HEK293 (cell line): ENCODE measurements around the gene RELT.

Experiments
- CTCF ChIA-PET: fragments of 350-600 bp; formaldehyde crosslinking; extraction: SDS; loops from one replicate; lab custom pipeline; 2021; ENCODE audit warnings: antibody characterized with exemption; lab: Yijun Ruan, JAX
- POLR2A ChIA-PET: fragments of 300-600 bp; formaldehyde crosslinking; extraction: SDS; loops from one replicate; lab custom pipeline; 2020; ENCODE audit warnings: antibody characterized with exemption, inconsistent platforms; lab: Yijun Ruan, JAX
- H3K27ac ChIP-seq: fragments of 200-500 bp; sonication (Bioruptor generic); 2 replicates; pipeline ENCODE4 v1.5.1; 2014; ENCODE audit warnings: low read depth, low read length, control low read depth, inconsistent platforms; ENCODE audit errors: extremely low read depth
- H3K36me3 ChIP-seq, 2 experiments: fragments of 200-500 bp in 1 of 2; sonication (Bioruptor generic) in 1 of 2; 1 replicate in 1 of 2; 2 replicates in 1 of 2; pipeline ENCODE4 v1.5.1; 2014 to 2017; ENCODE audit warnings: inconsistent platforms in 2 of 2, low read length in 2 of 2; ENCODE audit not compliant: control insufficient read depth in 2 of 2, insufficient read depth in 1 of 2
- H3K4me1 ChIP-seq: fragments of 200-500 bp; sonication (Bioruptor generic); 2 replicates; pipeline ENCODE4 v1.5.1; 2014; ENCODE audit warnings: mild to moderate bottlenecking, low read length, inconsistent platforms; ENCODE audit not compliant: control insufficient read depth, insufficient read depth
- H3K4me3 ChIP-seq: 2 replicates; pipeline ENCODE4 v1.5.1; 2011; ENCODE audit warnings: low read depth, mild to moderate bottlenecking, control low read depth, low read length, moderate library complexity
- H3K9me3 ChIP-seq: fragments of 200-500 bp; sonication (Bioruptor generic); 2 replicates; pipeline ENCODE4 v1.5.1; 2014; ENCODE audit warnings: low read depth, low read length, inconsistent platforms; ENCODE audit not compliant: control insufficient read depth, insufficient read depth
- GLIS2 ChIP-seq: fragments of 450-650 bp; formaldehyde crosslinking; IDR thresholded peaks from 2 replicates; pipeline ENCODE4 v1.5.1; 2016; ENCODE audit warnings: missing biosample characterization, missing genetic modification characterization
- PATZ1 ChIP-seq: fragments of 450-650 bp; formaldehyde crosslinking; IDR thresholded peaks from 2 replicates; pipeline ENCODE4 v1.5.1; 2016; ENCODE audit warnings: missing biosample characterization, missing genetic modification characterization
- PRDM10 ChIP-seq: fragments of 450-650 bp; formaldehyde crosslinking; IDR thresholded peaks from 2 replicates; pipeline ENCODE4 v1.5.1; 2016; ENCODE audit warnings: missing biosample characterization, missing genetic modification characterization
- SCRT2 ChIP-seq: fragments of 450-650 bp; formaldehyde crosslinking; IDR thresholded peaks from 2 replicates; pipeline ENCODE4 v1.5.1; 2016; ENCODE audit warnings: missing biosample characterization, missing genetic modification characterization
- SP2 ChIP-seq: fragments of 450-650 bp; formaldehyde crosslinking; IDR thresholded peaks from 2 replicates; pipeline ENCODE4 v1.5.1; 2016; ENCODE audit warnings: missing biosample characterization, missing genetic modification characterization
- ZBTB8A ChIP-seq: fragments of 450-650 bp; formaldehyde crosslinking; IDR thresholded peaks from 2 replicates; pipeline ENCODE4 v1.5.1; 2016; ENCODE audit warnings: missing biosample characterization, missing genetic modification characterization
- ZFP3 ChIP-seq: fragments of 450-650 bp; formaldehyde crosslinking; IDR thresholded peaks from 2 replicates; pipeline ENCODE4 v1.5.1; 2016; ENCODE audit warnings: low read depth, missing biosample characterization, missing genetic modification characterization
- ZFP69B ChIP-seq: fragments of 450-650 bp; formaldehyde crosslinking; IDR thresholded peaks from 2 replicates; pipeline ENCODE4 v1.5.1; 2016; ENCODE audit warnings: missing biosample characterization, missing genetic modification characterization
- ZNF112 ChIP-seq: fragments of 450-650 bp; formaldehyde crosslinking; IDR thresholded peaks from 2 replicates; pipeline ENCODE4 v1.5.0; 2017; ENCODE audit warnings: missing biosample characterization, missing genetic modification characterization
- ZNF16 ChIP-seq: fragments of 450-650 bp; formaldehyde crosslinking; IDR thresholded peaks from 2 replicates; pipeline ENCODE4 v1.5.1; 2016; ENCODE audit warnings: low read depth, missing biosample characterization, missing genetic modification characterization
- ZNF350 ChIP-seq: fragments of 450-650 bp; formaldehyde crosslinking; IDR thresholded peaks from 2 replicates; pipeline ENCODE4 v1.5.0; 2017; ENCODE audit warnings: missing biosample characterization, mild to moderate bottlenecking, missing genetic modification characterization
- ZNF366 ChIP-seq: fragments of 450-650 bp; formaldehyde crosslinking; conservative IDR thresholded peaks from 2 replicates; pipeline ENCODE4 v1.5.1; 2016; ENCODE audit warnings: missing biosample characterization, missing genetic modification characterization
- ZNF391 ChIP-seq: fragments of 450-650 bp; formaldehyde crosslinking; IDR thresholded peaks from 2 replicates; pipeline ENCODE4 v1.5.1; 2016; ENCODE audit warnings: low read depth, missing biosample characterization, missing genetic modification characterization, borderline replicate concordance
- ZNF449 ChIP-seq: fragments of 450-650 bp; formaldehyde crosslinking; IDR thresholded peaks from 2 replicates; pipeline ENCODE4 v1.5.1; 2017; ENCODE audit warnings: missing biosample characterization, mild to moderate bottlenecking, missing genetic modification characterization, moderate library complexity
- ZNF514 ChIP-seq: fragments of 450-650 bp; formaldehyde crosslinking; IDR thresholded peaks from 2 replicates; pipeline ENCODE4 v1.5.1; 2016; ENCODE audit warnings: missing biosample characterization, missing genetic modification characterization
- ZNF571 ChIP-seq: fragments of 450-650 bp; formaldehyde crosslinking; IDR thresholded peaks from 2 replicates; pipeline ENCODE4 v1.5.0; 2017; ENCODE audit warnings: missing biosample characterization, missing genetic modification characterization
- ZNF747 ChIP-seq: fragments of 450-650 bp; formaldehyde crosslinking; IDR thresholded peaks from 2 replicates; pipeline ENCODE4 v1.5.1; 2016; ENCODE audit warnings: missing biosample characterization, missing genetic modification characterization
- ZSCAN23 ChIP-seq: fragments of 450-650 bp; formaldehyde crosslinking; IDR thresholded peaks from 2 replicates; pipeline ENCODE4 v1.5.1; 2016; ENCODE audit warnings: missing biosample characterization, missing genetic modification characterization
- TF ChIP-seq, protein P1 (sequence below): fragments of 450-650 bp; IDR thresholded peaks from 2 replicates; pipeline ENCODE4 v1.5.1; 2018; ENCODE audit warnings: missing biosample characterization, missing genetic modification characterization
- TF ChIP-seq, protein P2 (sequence below): fragments of 450-650 bp; formaldehyde crosslinking; IDR thresholded peaks from 2 replicates; pipeline ENCODE4 v1.5.1; 2016; ENCODE audit warnings: missing biosample characterization, missing genetic modification characterization

The RELT gene

GRCh38 chr11:73402834-73403185 is 26.6 kb downstream of the RELT start (continued):
- TF ChIP-seq, protein P1, sequence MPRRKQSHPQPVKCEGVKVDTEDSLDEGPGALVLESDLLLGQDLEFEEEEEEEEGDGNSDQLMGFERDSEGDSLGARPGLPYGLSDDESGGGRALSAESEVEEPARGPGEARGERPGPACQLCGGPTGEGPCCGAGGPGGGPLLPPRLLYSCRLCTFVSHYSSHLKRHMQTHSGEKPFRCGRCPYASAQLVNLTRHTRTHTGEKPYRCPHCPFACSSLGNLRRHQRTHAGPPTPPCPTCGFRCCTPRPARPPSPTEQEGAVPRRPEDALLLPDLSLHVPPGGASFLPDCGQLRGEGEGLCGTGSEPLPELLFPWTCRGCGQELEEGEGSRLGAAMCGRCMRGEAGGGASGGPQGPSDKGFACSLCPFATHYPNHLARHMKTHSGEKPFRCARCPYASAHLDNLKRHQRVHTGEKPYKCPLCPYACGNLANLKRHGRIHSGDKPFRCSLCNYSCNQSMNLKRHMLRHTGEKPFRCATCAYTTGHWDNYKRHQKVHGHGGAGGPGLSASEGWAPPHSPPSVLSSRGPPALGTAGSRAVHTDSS (tag by site-specific recombination), result no peak

GRCh38 chr11:73403541-73403940 is 27.3 kb downstream of the RELT start:
- no peak for TF ChIP-seq ZNF449 (tag by site-specific recombination)
- no peak for TF ChIP-seq PATZ1 (tag by site-specific recombination)
- TF ChIP-seq ZNF747, result no peak
- TF ChIP-seq PRDM10 (tag by site-specific recombination), result no peak
- TF ChIP-seq ZNF366 (tag by site-specific recombination), result no peak
- TF ChIP-seq ZNF571 (tag by site-specific recombination), result no peak
- TF ChIP-seq ZSCAN23 (tag by site-specific recombination), result no peak
- no peak for TF ChIP-seq ZNF391 (tag by site-specific recombination)
- no peak for TF ChIP-seq ZFP69B (tag by site-specific recombination)
- no peak for TF ChIP-seq GLIS2 (tag by site-specific recombination)
- TF ChIP-seq SCRT2 (tag by site-specific recombination), result no peak
- no peak for TF ChIP-seq ZBTB8A (tag by site-specific recombination)
- TF ChIP-seq ZNF514, result no peak
- no peak for TF ChIP-seq ZNF350 (tag by site-specific recombination)
- TF ChIP-seq SP2 (tag by site-specific recombination), result no peak
- no peak for TF ChIP-seq ZFP3 (tag by site-specific recombination)
- TF ChIP-seq, protein P2, sequence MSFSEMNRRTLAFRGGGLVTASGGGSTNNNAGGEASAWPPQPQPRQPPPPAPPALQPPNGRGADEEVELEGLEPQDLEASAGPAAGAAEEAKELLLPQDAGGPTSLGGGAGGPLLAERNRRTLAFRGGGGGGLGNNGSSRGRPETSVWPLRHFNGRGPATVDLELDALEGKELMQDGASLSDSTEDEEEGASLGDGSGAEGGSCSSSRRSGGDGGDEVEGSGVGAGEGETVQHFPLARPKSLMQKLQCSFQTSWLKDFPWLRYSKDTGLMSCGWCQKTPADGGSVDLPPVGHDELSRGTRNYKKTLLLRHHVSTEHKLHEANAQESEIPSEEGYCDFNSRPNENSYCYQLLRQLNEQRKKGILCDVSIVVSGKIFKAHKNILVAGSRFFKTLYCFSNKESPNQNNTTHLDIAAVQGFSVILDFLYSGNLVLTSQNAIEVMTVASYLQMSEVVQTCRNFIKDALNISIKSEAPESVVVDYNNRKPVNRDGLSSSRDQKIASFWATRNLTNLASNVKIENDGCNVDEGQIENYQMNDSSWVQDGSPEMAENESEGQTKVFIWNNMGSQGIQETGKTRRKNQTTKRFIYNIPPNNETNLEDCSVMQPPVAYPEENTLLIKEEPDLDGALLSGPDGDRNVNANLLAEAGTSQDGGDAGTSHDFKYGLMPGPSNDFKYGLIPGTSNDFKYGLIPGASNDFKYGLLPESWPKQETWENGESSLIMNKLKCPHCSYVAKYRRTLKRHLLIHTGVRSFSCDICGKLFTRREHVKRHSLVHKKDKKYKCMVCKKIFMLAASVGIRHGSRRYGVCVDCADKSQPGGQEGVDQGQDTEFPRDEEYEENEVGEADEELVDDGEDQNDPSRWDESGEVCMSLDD (tag by site-specific recombination), result no peak
- TF ChIP-seq ZNF112 (tag by site-specific recombination), result no peak
- no peak for TF ChIP-seq ZNF16 (tag by site-specific recombination)
- POLR2A ChIA-PET, result interaction anchor here (1.4 kb wide), 1 partner anchor 257 kb away, joined by 4 read pairs; no protein-coding TSS in a partner anchor
- Histone ChIP-seq H3K9me3 (no peaks in the 10 kb centered on the region), H3K27ac (no peak overlapping the region), H3K4me3 (no peak overlapping the region), H3K4me1 (no peaks in the 10 kb centered on the region), H3K36me3 (peaks cover 0 to 32% of the 10 kb centered on the region in 2 experiments; a peak in 2 of 3 replicates)
- CTCF ChIA-PET, result interaction anchor here (0.7 to 10.1 kb wide), 9 partner anchors 10 to 293 kb away, joined by 3 to 122 read pairs (median 5); no protein-coding TSS in a partner anchor
